ENCODE results near the gene NDE1.
A peak's percentile ranks its signal among the peaks of the same experiment; 100 is the strongest.
"Not testable (repeated sequence)": the region's sequence is repeated elsewhere in the genome, so short reads cannot be mapped to it uniquely, and the experiment has no call there.

The NDE1 gene

GRCh38 chr16:15690296-15690695 lies 40.3 kb downstream of the NDE1 start:
- Histone ChIP-seq H3K9ac (ENCODE audit: low read length in 5 of 5) (no peak overlapping the region), H3K27me3 (ENCODE audit: control insufficient read depth in 5 of 5, insufficient read depth in 4 of 5, low read length in 5 of 5) (no peaks in the 10 kb centered on the region), H3K9me3 (ENCODE audit: control insufficient read depth in 5 of 5, low read length in 5 of 5) (no peaks in the 10 kb centered on the region), H3K27ac (ENCODE audit: low read depth, low read length) (no peak overlapping the region), H3K36me3 (ENCODE audit: control insufficient read depth in 5 of 5, insufficient read depth in 5 of 5, low read length in 5 of 5) (peaks cover 0 to 90% (median 67%) of the 10 kb centered on the region in 5 donors), H3K4me1 (ENCODE audit: control insufficient read depth in 5 of 5, insufficient read depth in 5 of 5, low read length in 5 of 5) (no peaks in the 10 kb centered on the region), H3K4me3 (ENCODE audit: low read depth in 1 of 5, low read length in 5 of 5) (no peak overlapping the region)

GRCh38 chr16:15691046-15691445 lies 41.0 kb downstream of the NDE1 start:
- no peak overlapping the region for H3K27ac ChIP-seq (ENCODE audit: low read depth, low read length)
- H3K4me3 ChIP-seq (ENCODE audit: low read depth in 1 of 5, low read length in 5 of 5): no peak overlapping the region
- H3K4me1 ChIP-seq (ENCODE audit: control insufficient read depth in 5 of 5, insufficient read depth in 5 of 5, low read length in 5 of 5): no peaks in the 10 kb centered on the region
- H3K9ac ChIP-seq (ENCODE audit: low read length in 5 of 5): no peak overlapping the region
- peaks cover 0 to 86% (median 71%) of the 10 kb centered on the region in 5 donors for H3K36me3 ChIP-seq (ENCODE audit: control insufficient read depth in 5 of 5, insufficient read depth in 5 of 5, low read length in 5 of 5)
- H3K27me3 ChIP-seq (ENCODE audit: control insufficient read depth in 5 of 5, insufficient read depth in 4 of 5, low read length in 5 of 5): no peaks in the 10 kb centered on the region
- H3K9me3 ChIP-seq (ENCODE audit: control insufficient read depth in 5 of 5, low read length in 5 of 5): no peaks in the 10 kb centered on the region

- H3K9me3 ChIP-seq (ENCODE audit: control insufficient read depth in 5 of 5, low read length in 5 of 5); H3K9ac ChIP-seq (ENCODE audit: low read length in 5 of 5); H3K4me3 ChIP-seq (ENCODE audit: low read depth in 1 of 5, low read length in 5 of 5); H3K27me3 ChIP-seq (ENCODE audit: control insufficient read depth in 5 of 5, insufficient read depth in 4 of 5, low read length in 5 of 5); H3K4me1 ChIP-seq (ENCODE audit: control insufficient read depth in 5 of 5, insufficient read depth in 5 of 5, low read length in 5 of 5); H3K27ac ChIP-seq (ENCODE audit: low read depth, low read length): not testable (repeated sequence)
- peaks cover 0 to 84% (median 73%) of the 10 kb centered on the region in 5 donors for H3K36me3 ChIP-seq (ENCODE audit: control insufficient read depth in 5 of 5, insufficient read depth in 5 of 5, low read length in 5 of 5)
Measured at GRCh38 chr16:15692508-15692907, 42.5 kb downstream of the NDE1 start.

- no peak overlapping the region for H3K27ac ChIP-seq (ENCODE audit: low read depth, low read length)
- H3K36me3 ChIP-seq (ENCODE audit: control insufficient read depth in 5 of 5, insufficient read depth in 5 of 5, low read length in 5 of 5): peaks cover 0 to 88% (median 76%) of the 10 kb centered on the region in 5 donors
- H3K9ac ChIP-seq (ENCODE audit: low read length in 5 of 5): no peak overlapping the region
- no peak overlapping the region for H3K4me3 ChIP-seq (ENCODE audit: low read depth in 1 of 5, low read length in 5 of 5)
- H3K27me3 ChIP-seq (ENCODE audit: control insufficient read depth in 5 of 5, insufficient read depth in 4 of 5, low read length in 5 of 5): no peaks in the 10 kb centered on the region
- no peaks in the 10 kb centered on the region for H3K4me1 ChIP-seq (ENCODE audit: control insufficient read depth in 5 of 5, insufficient read depth in 5 of 5, low read length in 5 of 5)
- H3K9me3 ChIP-seq (ENCODE audit: control insufficient read depth in 5 of 5, low read length in 5 of 5): no peaks in the 10 kb centered on the region
Measured at GRCh38 chr16:15694499-15694898, 44.5 kb downstream of the NDE1 start.

- Histone ChIP-seq H3K27ac (ENCODE audit: low read depth, low read length) (no peak overlapping the region), H3K4me1 (ENCODE audit: control insufficient read depth in 5 of 5, insufficient read depth in 5 of 5, low read length in 5 of 5) (no peaks in the 10 kb centered on the region), H3K36me3 (ENCODE audit: control insufficient read depth in 5 of 5, insufficient read depth in 5 of 5, low read length in 5 of 5) (peaks cover 0 to 63% (median 53%) of the 10 kb centered on the region in 5 donors), H3K9ac (ENCODE audit: low read length in 5 of 5) (no peak overlapping the region), H3K27me3 (ENCODE audit: control insufficient read depth in 5 of 5, insufficient read depth in 4 of 5, low read length in 5 of 5) (no peaks in the 10 kb centered on the region), H3K4me3 (ENCODE audit: low read depth in 1 of 5, low read length in 5 of 5) (no peak overlapping the region), H3K9me3 (ENCODE audit: control insufficient read depth in 5 of 5, low read length in 5 of 5) (no peaks in the 10 kb centered on the region)
Measured at GRCh38 chr16:15699819-15700218, 49.8 kb downstream of the NDE1 start.

- H3K4me3 ChIP-seq (ENCODE audit: low read depth in 1 of 5, low read length in 5 of 5): no peak overlapping the region
- peaks cover 0 to 56% (median 46%) of the 10 kb centered on the region in 5 donors for H3K36me3 ChIP-seq (ENCODE audit: control insufficient read depth in 5 of 5, insufficient read depth in 5 of 5, low read length in 5 of 5)
- H3K9me3 ChIP-seq (ENCODE audit: control insufficient read depth in 5 of 5, low read length in 5 of 5): no peaks in the 10 kb centered on the region
- no peaks in the 10 kb centered on the region for H3K27me3 ChIP-seq (ENCODE audit: control insufficient read depth in 5 of 5, insufficient read depth in 4 of 5, low read length in 5 of 5)
- no peaks in the 10 kb centered on the region for H3K4me1 ChIP-seq (ENCODE audit: control insufficient read depth in 5 of 5, insufficient read depth in 5 of 5, low read length in 5 of 5)
- H3K9ac ChIP-seq (ENCODE audit: low read length in 5 of 5): no peak overlapping the region
- no peak overlapping the region for H3K27ac ChIP-seq (ENCODE audit: low read depth, low read length)
Measured at GRCh38 chr16:15701367-15701766, 51.3 kb downstream of the NDE1 start.

- no peak overlapping the region for H3K27ac ChIP-seq (ENCODE audit: low read depth, low read length)
- H3K9me3 ChIP-seq (ENCODE audit: control insufficient read depth in 5 of 5, low read length in 5 of 5): no peaks in the 10 kb centered on the region
- H3K27me3 ChIP-seq (ENCODE audit: control insufficient read depth in 5 of 5, insufficient read depth in 4 of 5, low read length in 5 of 5): no peaks in the 10 kb centered on the region
- H3K4me1 ChIP-seq (ENCODE audit: control insufficient read depth in 5 of 5, insufficient read depth in 5 of 5, low read length in 5 of 5): no peaks in the 10 kb centered on the region
- no peak overlapping the region for H3K9ac ChIP-seq (ENCODE audit: low read length in 5 of 5)
- peaks cover 0 to 47% (median 37%) of the 10 kb centered on the region in 5 donors for H3K36me3 ChIP-seq (ENCODE audit: control insufficient read depth in 5 of 5, insufficient read depth in 5 of 5, low read length in 5 of 5)
- no peak overlapping the region for H3K4me3 ChIP-seq (ENCODE audit: low read depth in 1 of 5, low read length in 5 of 5)
Measured at GRCh38 chr16:15701975-15702970, 52.2 kb downstream of the NDE1 start.

- H3K27ac ChIP-seq (ENCODE audit: low read depth, low read length): no peak overlapping the region
- no peaks in the 10 kb centered on the region for H3K27me3 ChIP-seq (ENCODE audit: control insufficient read depth in 5 of 5, insufficient read depth in 4 of 5, low read length in 5 of 5)
- H3K4me1 ChIP-seq (ENCODE audit: control insufficient read depth in 5 of 5, insufficient read depth in 5 of 5, low read length in 5 of 5): peaks cover 0 to 5% (median under 1%) of the 10 kb centered on the region in 5 donors
- H3K9me3 ChIP-seq (ENCODE audit: control insufficient read depth in 5 of 5, low read length in 5 of 5): no peaks in the 10 kb centered on the region
- no peak overlapping the region for H3K4me3 ChIP-seq (ENCODE audit: low read depth in 1 of 5, low read length in 5 of 5)
- no peak overlapping the region for H3K9ac ChIP-seq (ENCODE audit: low read length in 5 of 5)
- peaks cover 0 to 42% (median 32%) of the 10 kb centered on the region in 5 donors for H3K36me3 ChIP-seq (ENCODE audit: control insufficient read depth in 5 of 5, insufficient read depth in 5 of 5, low read length in 5 of 5)
Measured at GRCh38 chr16:15703029-15703736, 53.1 kb downstream of the NDE1 start.

GRCh38 chr16:15704545-15704987 lies 54.5 kb downstream of the NDE1 start:
- peaks cover 0 to 37% (median 24%) of the 10 kb centered on the region in 5 donors for H3K36me3 ChIP-seq (ENCODE audit: control insufficient read depth in 5 of 5, insufficient read depth in 5 of 5, low read length in 5 of 5)
- H3K9me3 ChIP-seq (ENCODE audit: control insufficient read depth in 5 of 5, low read length in 5 of 5): no peaks in the 10 kb centered on the region
- no peak overlapping the region for H3K27ac ChIP-seq (ENCODE audit: low read depth, low read length)
- peak overlapping the region in 1 of 5 donors; percentile 17 for H3K9ac ChIP-seq (ENCODE audit: low read length in 5 of 5)
- H3K4me3 ChIP-seq (ENCODE audit: low read depth in 1 of 5, low read length in 5 of 5): no peak overlapping the region
- no peaks in the 10 kb centered on the region for H3K27me3 ChIP-seq (ENCODE audit: control insufficient read depth in 5 of 5, insufficient read depth in 4 of 5, low read length in 5 of 5)
- H3K4me1 ChIP-seq (ENCODE audit: control insufficient read depth in 5 of 5, insufficient read depth in 5 of 5, low read length in 5 of 5): peaks cover 0 to 15% (median 3%) of the 10 kb centered on the region in 5 donors
